DMS153 treated with DMSO at 0.1 percent for 48 hours (cell line): Measurements from ENCODE around the gene RUNX3.

Experiments
- DNase-seq: peaks from one replicate; lab custom pipeline; 2025; ENCODE audit not compliant: unreplicated experiment; lab: John Stamatoyannopoulos, UW

RUNX3 gene

GRCh38 chr1:24963943-24964693 lies 34.0 kb upstream of the RUNX3 start:
- no peak for DNase-seq

- DNase-seq, result no peak
These were observed 33.2 kb upstream of the RUNX3 start for GRCh38 chr1:24963099-24963872.

DNA sequence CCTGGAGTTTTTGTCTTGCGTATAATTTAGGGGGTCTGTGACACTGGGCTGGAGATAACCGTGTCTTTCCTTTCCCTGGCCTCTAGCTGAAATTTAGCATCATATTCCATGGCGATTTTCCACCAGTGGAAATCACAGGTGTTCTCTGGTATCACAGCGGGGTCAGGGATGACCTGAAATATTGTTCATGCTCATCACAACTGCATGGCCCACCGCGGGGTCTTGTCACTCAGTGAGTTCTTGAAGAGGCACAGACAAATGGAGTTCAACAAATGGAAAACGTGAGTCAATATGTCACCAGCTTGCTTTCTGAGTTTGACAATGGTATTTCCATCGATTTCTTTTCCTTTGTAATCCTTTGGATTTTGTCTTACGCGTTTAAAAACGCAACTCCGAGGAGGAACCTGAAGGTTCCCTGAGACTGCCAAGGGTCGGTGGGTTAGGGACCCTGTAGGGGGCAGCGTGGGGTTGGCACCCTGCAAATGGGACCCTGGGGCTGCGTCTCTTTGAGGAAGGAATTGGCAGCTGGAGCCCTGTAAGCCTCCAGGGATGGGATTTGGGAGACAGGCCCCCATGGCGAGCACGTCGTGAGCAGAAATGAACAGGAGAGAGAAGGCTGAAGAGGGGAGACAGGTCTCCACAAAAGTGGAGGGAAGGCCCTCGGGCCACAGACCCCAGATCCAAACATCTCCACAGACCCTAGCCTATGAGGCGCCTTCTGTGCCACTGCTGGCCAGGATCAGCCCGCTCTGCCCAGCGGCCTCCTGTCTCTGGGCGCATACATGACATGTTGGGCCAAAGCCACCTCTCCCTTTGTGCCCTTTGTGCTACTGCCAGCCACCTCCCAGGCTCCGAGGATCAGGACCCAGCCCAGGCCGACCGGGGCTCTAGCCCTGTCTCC lies 32.1 kb upstream of the RUNX3 start:
- no peak for DNase-seq

GRCh38 chr1:24961334-24961733 lies 31.3 kb upstream of the RUNX3 start:
- no peak for DNase-seq

DNA sequence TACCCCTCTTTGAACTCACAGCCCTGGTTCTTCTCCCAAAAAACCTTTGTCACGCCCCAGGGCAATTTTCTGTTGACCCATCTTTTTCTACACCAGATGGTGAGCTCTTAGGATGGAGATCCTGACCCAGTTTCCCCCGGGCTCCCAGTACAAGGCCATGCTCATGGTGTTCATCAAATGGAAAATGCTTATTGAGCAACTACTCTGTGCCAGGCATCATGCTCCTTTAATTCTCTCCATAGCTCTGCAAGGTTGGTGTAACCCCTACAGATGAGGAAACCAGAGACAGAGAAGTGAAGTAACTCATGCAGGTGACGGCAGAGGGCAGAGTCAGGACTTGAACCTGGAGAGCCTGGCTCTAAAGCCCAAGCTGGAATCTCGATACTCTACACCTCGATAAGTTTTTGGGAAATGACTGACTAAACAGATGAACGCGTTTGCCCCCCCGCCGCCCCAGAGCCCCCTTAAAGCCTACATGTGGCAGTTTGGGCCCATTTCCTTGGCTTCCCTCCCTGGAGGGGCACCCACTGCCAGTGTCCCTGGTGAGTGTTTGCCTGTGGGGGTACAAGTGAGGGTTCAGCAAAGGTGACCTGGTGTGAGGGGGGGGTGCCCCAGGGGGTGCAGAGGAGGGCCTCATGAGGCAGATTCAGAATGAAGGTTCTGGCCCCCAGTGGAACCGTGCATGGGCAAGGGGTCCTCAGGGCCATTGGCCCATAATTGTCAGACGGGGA lies 30.2 kb upstream of the RUNX3 start:
- DNase-seq, result no peak

DNA sequence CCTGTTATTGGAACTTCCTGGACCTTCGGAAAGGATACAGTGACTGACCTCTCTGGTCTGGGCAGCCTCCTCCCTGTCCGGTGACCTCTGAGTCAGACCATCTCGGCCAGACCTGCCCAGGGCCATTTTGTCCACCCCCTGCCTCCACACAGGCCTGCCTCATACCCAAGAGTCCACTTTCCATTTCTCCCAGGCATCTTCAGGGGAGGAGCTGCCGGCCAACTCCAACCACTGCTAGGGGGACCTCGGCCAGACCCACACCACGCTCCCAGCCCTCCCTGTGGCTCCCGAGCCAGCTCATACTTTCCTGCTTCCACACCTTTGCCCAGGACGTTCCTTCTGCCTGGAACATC lies 29.5 kb upstream of the RUNX3 start:
- no peak for DNase-seq

GRCh38 chr1:24958766-24959622 lies 28.9 kb upstream of the RUNX3 start:
- no peak for DNase-seq

GRCh38 chr1:24957808-24958752 lies 28.0 kb upstream of the RUNX3 start:
- no peak for DNase-seq

DNA sequence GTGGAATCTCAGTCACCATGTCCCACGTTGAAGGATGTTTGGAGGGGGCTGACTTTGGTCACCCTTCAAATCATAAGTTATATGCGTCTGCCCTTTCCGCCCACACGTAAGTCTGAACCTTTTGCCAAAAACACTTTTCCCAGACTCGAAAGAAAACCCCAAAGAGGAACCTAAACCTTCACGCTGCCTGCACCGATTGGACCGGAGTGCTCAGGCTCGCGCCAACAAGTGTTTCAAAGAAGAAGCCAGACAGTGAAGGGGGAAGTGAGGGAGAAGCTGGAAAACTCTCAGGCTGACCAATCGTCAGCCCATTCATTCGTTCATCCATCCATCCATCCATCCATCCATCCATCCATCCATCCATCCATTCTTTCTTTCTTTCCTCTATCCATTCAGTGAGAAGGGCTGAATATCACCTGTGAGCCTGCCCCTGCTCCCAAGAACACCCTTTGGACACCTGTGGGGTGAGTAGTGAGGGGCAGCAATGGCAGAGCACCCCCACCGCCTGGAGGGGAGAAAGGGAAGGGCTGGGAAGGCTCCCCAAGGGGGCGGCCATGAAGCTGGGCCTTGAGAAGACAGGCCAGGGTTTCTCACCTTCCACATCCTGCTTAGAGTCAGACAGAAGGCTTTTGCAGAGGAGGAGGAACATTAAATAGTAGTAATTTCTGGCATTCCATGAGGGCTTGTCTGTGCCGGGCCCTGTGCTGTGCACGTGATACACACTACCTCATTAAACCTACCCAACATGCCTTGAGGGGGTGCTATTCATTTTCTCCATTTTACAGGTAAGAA lies 27.1 kb upstream of the RUNX3 start:
- no peak for DNase-seq

- no peak for DNase-seq
These were observed 25.8 kb upstream of the RUNX3 start for GRCh38 chr1:24955779-24956365.

DNA sequence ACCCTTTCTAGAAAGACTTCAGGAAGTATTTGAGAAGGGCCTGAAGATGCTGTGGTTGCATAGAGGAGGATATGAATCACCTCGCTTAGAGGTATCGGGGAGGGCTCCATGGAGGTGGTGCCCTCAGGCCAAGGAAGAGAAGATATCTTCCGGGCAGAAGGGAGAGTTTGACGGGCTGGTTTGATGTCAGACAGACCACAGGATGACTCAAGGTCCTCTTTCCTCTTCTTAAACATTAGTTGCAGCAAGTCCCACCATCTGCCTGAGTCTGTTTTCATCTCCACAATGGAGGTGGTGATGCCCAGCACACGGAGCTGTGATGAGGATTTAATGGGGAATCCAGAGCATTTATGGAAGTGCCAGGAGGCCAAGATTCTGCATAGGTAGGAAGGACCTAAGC lies 25.1 kb upstream of the RUNX3 start:
- DNase-seq, result no peak

DNA sequence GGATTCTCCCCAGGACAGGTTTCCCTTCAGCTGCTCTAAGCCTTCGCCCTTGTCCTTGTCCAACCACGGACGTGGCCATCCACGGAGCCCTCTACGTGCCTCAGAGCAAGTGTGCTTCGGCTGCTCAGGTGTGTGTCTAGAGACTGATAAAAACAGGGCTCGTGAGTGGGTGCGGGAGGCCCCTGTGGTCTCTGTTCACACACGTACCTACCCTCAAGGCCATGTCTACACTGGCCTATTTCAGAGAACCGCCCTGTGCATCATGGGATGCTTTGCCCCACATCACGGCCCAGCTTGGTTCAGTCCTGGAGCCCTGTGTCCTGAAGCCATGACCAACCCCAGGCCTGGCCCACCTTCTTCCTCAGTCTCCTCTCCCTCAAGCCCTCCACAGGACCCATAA lies 24.6 kb upstream of the RUNX3 start:
- no peak for DNase-seq

DNA sequence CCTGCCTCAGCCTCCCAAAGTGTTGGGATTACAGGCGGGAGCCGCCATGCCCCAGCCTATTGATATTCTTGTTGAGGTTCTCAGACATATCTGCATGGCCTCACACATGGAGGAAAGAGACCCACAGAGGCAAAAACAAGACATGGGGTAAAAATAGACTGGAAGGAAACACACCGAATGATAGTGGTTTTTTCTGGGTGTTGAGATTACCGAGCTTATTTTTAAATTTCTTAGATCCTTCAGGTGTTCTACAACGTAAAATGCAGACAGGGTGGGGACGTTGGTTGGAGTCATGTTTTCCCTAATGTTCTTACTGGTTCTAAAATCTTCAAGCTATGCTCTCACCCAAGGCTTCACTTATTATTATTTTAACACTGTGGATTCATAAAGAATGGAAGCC lies 23.9 kb upstream of the RUNX3 start:
- no peak for DNase-seq

GRCh38 chr1:24952413-24952841 lies 22.4 kb upstream of the RUNX3 start:
- no peak for DNase-seq

DNA sequence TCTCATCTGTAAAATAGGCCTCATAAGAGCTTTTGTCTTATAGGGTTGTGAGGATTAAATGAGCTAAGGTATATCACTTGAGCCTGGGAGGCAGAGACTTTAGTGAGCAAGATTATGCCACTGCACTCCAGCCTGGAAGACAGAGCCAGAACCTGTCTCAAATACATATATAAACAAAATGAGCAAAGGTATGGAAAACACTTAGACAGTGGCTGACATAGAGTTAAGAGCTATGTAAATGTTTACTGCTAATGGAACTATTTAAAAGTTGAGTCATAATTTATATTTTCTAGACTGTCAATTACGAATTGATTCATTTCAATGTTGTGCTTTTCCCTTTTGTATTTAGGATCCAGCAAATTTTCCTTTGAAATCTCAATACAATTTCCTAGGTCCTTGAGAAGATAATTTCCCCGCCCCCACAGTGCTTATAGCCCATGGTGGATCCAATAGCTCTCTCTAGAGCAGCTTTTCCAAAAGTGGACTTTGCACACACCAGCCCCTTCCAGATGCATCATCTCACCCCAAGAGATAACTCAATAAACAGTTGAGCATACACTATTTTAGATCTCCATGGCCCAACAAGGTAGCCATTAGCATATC lies 21.8 kb upstream of the RUNX3 start:
- DNase-seq, result no peak

- DNase-seq, result no peak
These were observed 21.3 kb upstream of the RUNX3 start for GRCh38 chr1:24951337-24951736.

GRCh38 chr1:24949331-24949881 lies 19.3 kb upstream of the RUNX3 start:
- no peak for DNase-seq
